ENCODE measurements around the gene SBF2. TPM values are rescaled to one million over a fixed set of nuclear protein-coding genes. Genes with fewer than 3 reads are reported as not detected.
"Not testable (repeated sequence)": the region's sequence is repeated elsewhere in the genome, so short reads cannot be mapped to it uniquely, and the experiment has no call there.

SBF2 gene
- total RNA-seq, 1 experiment from 2014 or later: 67.9 TPM

DNA sequence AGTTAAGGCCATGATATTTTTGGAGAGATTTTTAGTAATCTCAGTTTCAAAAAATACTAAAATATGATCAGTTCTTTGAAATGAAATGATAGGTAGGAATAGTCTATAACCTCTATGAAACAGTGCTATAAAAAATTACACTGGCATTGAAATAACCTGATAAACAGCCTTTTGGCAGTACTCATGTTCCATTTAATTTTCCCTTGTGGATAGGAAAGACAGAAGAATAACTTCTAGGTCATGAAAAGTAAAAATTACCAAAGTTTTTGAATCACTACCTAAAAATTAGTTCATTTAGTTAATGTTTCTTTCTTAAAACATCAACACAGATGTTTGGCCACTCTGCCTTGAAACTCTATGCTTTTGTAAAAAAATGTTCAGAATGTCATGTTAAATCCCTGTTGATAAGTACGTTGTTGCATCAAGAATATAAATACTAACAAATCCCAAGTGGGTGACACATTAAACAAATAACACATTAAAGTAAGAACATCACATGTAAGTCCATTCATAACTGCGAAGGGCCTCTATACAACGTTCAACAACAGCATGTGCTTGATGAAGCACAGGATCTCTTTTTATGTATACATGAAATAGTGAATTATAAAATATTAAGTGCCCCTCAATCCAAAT is 339.9 kb downstream of the SBF2 start:
- in situ Hi-C loops (cut with HindIII; ENCODE audit: low sequenced_read_pairs): no loop called here
- no peak for DNase-seq (ENCODE audit: low spot score)

DNA sequence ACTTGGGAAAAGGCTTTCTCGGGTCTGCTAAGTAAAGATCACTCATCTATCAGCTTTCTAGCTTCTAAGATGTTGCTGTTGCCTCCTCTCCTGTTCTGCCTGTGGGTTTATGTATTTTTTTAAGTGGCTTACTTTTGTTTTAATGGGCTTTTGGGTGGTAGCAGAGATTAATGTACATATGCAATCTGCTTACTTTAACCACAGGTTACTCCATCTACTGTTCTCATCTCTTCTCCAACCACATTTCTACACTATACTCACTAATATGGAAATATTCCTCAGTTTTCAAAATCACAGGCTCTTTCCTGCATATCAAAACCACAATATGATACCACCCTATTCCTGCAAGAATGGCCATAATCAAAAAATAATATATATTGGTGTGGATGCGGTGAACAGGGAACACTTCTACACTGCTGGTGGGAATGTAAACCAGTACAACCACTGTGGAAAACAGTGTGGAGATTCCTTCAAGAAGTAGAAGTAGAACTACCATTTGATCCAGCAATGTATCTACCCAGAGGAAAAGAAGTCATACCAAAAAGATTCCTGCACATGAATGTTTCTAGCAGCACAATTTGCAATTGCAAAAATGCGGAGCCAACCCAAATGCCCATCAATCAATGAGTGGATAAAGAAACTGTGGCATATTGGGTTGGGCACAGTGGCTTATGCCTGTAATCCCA is 341.4 kb downstream of the SBF2 start:
- in situ Hi-C loops (cut with HindIII; ENCODE audit: low sequenced_read_pairs): no loop called here
- no peak for DNase-seq (ENCODE audit: low spot score)

DNA sequence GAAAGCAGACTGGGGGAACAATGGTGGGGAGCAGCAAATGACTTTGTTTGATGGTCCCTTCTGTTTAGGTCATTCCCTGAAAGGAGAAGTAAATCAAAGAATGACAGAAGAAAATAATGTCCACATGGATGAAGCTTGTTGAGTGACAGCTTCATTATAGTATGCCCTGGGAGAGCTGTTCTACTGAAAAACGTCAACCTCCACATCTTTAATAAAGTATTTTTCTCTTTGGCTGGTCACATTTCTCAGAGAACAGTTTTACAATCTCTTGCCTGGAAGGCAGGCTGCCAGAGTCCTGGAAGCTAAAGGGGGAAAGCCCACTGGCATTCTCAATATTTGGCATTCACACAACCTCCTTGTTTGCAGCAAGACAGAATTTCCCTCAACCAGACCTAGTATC is 342.2 kb downstream of the SBF2 start:
- DNase-seq (ENCODE audit: low spot score): peak; percentile 10
- in situ Hi-C loops (cut with HindIII; ENCODE audit: low sequenced_read_pairs): no loop called here

DNA sequence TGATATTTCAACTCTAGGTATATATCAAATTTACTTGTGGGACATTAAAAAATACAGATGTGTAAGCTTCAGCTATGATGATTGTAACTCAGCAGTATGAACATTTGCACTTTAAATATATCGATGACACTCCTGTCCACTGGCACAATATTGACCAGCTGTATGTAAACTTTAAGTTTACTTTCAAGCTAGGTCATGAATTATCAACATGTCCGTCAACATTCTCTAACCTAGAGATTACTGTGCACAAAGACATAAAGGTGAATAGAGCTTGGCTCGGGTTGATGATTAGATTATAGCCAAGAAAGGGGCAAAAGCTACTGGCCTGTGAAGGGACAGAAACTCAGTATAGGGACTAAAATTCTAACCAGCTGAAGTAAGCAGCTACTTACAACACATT is 343.6 kb downstream of the SBF2 start:
- in situ Hi-C loops (cut with HindIII; ENCODE audit: low sequenced_read_pairs): no loop called here
- no peak for DNase-seq (ENCODE audit: low spot score)

DNA sequence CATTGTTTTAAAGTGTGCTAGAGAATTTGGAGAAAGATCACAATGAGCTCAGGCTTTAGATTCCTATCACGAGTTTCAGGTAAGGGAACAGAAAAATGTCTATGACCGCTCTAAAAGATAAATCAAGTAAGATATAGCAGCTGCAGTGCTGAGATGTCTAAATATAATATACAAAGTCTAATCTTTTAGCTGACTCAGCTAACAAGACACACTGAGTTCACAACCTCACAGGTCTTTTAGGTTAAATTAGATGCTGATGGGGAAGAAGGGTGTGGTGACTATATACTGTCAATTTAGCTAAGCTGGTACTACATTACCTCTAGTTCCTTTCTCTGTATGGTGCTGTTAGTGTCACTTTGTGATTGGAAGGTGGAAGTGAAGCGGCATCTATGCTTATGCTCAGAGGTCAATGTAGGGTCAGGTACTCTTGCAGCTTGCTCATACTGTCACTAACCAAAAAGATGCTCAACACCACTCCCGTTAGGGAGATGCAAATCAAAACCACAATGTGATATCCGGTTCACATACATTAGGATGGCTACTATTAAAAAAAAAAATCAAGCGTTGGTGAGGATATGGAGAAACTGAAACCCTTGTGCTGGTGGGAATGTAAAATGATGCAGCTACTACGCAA is 346.7 kb downstream of the SBF2 start:
- no peak for DNase-seq (ENCODE audit: low spot score)
- in situ Hi-C loops (cut with HindIII; ENCODE audit: low sequenced_read_pairs): no loop called here

DNA sequence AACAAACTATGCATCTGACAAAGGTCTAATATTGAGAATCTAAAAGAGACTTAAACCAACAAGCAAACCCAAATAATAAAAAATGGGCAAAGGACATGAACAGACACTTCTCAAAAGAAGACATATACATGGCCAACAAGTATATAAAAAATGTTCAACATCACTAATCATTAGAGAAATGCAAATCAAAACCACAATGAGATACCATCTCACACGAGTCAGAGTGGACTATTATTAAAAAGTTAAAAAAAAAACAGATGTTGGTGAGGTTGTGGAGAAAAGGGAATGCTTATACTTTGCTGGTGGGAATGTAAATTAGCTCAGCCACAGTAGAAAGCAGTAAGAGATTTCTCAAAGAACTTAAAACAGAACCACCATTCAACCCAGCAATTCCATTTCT is 348.3 kb downstream of the SBF2 start:
- in situ Hi-C loops (cut with HindIII; ENCODE audit: low sequenced_read_pairs); DNase-seq (ENCODE audit: low spot score): not testable (repeated sequence)

DNA sequence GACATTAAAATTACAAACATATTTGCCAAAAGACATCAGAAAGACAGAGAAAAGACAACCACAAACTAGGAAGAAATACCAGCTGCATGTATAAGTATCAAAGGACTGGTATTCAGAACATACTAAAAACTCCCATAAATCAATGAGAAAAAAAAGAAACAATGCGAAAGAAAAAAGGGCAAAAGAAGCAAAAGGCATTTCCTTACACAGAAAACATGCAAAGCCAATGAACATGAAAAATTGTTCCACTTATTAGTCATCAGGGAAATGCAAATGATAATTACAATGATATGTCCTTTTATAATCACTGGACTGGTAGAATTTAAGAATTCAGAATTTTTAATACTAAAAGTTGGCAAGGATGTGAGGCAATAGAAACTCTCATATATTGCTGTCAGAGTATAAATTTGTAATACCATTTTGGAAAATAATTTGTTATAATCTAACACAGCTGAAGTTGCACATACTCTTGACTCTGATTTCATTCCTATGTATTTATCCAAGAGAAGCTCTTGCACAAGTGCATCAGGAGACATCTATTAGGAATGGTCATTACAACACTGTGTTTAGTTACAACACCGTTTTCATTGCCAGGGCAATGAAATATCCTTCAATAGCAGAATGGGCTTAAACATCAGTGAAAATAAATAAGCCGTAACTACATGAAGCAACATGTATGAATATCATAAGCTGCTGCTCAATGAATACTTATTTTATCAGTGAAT is 350.5 kb downstream of the SBF2 start:
- no peak for DNase-seq (ENCODE audit: low spot score)
- in situ Hi-C loops (cut with HindIII; ENCODE audit: low sequenced_read_pairs): no loop called here

DNA sequence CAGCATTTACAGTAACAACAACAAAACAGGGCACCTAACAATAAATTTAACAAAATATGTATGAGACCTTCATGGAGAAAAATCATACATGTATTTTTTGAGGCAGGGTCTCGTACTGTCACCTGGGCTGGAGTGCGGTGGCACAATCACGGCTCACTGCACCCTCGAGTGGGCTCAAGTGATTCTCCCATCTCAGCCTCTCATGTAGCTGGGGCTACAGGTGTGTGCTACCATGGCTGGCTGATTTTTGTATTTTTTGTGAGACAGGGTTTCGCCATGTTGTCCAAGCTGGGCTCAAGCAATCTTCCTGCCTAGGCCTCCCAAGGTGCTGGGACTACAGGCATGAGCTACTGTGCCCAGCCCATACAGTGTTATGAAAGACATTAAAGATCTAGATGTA is 352.0 kb downstream of the SBF2 start:
- in situ Hi-C loops (cut with HindIII; ENCODE audit: low sequenced_read_pairs): no loop called here
- no peak for DNase-seq (ENCODE audit: low spot score)

DNA sequence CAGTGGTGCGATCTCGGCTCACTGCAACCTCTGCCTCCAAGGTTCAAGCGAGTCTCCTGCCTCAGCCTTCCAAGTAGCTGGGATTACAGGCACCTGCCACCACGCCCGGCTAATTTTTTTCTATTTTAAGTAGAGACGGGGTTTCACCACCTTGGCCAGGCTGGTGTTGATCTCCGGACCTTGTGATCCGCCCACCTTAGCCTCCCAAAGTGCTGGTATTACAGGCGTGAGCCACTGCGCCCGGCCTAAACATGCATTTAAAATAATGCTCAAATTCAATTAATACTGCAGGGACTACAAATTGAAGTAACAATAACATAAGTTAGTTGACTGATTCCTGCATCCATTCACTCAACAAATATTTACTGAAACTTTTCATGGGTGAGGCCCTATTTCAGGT is 354.9 kb downstream of the SBF2 start:
- in situ Hi-C loops (cut with HindIII; ENCODE audit: low sequenced_read_pairs): not testable (repeated sequence)

DNA sequence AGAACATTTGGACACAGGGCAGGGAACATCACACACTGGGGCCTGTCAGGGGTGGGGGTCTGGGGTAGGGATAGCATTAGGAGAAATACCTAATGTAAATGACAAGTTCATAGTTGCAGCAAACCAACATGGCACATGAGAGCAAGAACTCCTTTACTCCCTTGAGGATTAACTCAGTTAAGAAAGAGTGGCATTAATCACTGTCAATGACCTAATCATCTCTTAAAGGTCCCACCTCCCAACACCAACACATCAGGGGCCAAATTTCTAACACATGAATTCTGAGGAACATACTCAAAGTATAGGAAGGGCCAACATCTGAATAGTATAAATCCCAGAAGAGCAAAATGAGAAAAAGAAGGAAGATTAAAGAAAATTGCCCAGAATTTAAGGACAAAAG is 357.3 kb downstream of the SBF2 start:
- in situ Hi-C loops (cut with HindIII; ENCODE audit: low sequenced_read_pairs): no loop called here

More for the DNA sequence above, 354.9 kb downstream of the SBF2 start:
- not testable (repeated sequence) for DNase-seq (ENCODE audit: low spot score)

DNA sequence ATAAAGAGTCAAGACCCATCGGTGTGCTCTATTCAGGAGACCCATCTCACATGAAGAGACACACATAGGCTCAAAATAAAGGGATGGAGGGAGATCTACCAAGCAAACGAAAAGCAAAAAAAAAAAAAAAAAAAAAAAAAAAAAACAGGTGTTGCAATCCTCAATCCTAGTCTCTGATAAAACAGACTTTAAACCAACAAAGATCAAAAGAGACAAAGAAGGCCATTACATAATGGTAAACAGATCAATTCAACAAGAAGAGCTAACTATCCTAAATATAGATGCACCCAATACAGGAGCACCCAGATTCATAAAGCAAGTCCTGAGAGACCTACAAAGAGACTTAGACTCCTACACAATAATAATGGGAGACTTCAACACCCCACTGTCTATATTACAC is 361.2 kb downstream of the SBF2 start:
- in situ Hi-C loops (cut with HindIII; ENCODE audit: low sequenced_read_pairs); DNase-seq (ENCODE audit: low spot score): not testable (repeated sequence)

More for the DNA sequence above, 357.3 kb downstream of the SBF2 start:
- no peak for DNase-seq (ENCODE audit: low spot score)

DNA sequence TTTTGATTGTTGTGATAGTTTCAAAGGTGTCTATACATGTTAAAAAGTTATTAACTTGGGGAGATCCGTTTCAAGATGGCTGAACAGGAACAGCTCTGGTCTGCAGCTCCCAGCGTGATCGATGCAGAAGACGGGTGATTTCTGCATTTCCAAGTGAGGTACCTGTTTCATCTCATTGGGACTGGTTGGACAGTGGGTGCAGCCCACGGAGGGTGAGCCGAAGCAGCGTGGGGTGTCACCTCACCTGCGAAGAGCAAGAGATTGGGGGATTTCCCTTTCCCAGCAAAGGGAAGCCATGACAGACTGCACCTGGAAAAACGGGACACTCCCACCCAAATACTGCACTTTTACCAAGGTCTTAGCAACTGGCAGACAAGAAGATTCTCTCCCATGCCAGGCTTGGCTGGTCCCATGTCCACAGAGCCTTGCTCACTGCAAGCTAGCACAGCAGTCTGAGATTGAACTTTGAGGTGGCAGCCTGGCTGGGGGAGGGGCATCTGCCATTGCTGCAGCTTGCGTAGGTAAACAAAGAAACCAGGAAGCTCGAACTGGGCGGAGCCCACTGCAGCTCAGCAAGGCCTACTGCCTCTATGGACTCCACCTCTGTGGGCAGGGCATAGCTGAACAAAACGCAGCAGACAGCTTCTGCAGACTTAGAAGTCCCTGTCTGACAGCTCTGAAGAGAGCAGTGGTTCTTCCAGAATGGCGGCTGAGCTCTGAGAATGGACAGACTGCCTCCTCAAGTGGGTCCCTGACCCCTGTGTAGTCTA is 363.3 kb downstream of the SBF2 start:
- in situ Hi-C loops (cut with HindIII; ENCODE audit: low sequenced_read_pairs); DNase-seq (ENCODE audit: low spot score): not testable (repeated sequence)

DNA sequence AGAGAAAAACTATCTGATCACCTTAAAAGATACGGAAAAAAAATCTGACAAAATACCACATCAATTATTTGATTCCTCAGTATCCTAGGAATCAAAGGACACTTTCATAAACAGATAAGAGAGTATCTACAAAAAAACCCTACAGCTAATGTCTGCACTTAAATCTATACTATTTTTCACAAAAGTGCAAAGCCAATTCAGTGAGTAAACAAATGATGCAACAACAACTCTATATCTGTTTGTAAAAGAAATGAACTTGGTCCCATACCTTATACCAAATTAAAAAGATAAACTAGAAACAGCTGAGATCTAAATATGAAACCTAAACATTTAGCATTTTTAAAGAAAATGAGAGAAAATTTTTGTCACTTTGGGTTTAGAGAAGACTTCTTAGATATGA is 366.3 kb downstream of the SBF2 start:
- in situ Hi-C loops (cut with HindIII; ENCODE audit: low sequenced_read_pairs): no loop called here
- DNase-seq (ENCODE audit: low spot score): no peak

DNA sequence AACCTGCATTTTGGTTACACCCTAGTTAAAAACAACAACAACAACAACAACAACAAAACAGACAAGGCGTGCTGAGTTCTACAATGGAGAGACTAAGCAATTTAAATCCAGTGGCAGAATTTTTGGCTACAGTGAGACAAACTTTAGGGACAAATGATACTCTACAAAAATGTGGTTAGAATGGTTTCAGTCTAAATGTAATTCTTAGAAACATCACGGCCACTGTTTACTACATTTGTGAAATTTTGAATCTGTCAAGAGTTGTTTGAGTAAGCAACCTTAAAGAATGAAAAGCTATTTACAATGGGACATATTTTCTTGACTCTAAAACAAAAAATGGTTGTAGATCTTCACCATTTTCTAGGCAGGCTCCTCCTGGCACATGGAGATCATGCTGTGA is 370.7 kb downstream of the SBF2 start:
- in situ Hi-C loops (cut with HindIII; ENCODE audit: low sequenced_read_pairs): no loop called here
- no peak for DNase-seq (ENCODE audit: low spot score)

DNA sequence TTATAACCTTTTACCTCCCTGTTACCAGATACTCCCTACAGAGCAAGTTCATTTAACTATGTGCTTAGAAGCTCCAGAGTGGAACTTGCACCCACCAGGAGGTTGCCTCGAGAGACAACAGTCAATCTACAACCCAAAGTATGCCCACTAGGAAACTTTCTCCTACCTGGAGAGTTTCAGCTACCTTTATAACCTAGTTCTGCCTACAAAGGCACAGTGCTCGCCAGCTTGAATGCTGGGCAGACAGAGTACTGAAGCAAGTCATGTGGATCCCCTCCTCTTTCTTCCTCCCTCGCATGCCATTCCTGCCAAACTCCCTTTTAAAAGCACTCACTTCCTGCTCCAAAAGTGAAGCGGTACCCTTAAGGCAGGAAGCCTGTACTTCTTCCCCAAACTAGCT is 371.2 kb downstream of the SBF2 start:
- in situ Hi-C loops (cut with HindIII; ENCODE audit: low sequenced_read_pairs): no loop called here
- DNase-seq (ENCODE audit: low spot score): peak; percentile 22

DNA sequence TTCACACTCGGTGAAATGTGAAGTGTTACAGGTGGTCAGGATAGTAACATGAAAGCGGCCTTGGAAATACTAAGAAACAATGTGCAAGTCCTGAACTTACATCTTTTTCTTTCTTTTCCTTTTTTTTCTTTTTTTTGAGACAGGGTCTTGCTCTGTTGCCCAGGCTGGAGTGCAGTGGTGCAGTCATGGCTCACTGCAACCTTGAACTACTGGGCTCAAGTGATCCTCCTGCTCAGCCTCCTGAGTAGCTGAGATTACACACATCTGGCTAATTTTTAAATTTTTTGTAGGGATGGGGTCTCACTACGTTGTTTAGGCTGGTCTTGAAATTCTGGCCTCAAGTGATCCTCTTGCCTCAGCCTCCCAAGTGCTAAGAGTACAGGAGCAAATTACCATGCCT is 377.5 kb downstream of the SBF2 start:
- in situ Hi-C loops (cut with HindIII; ENCODE audit: low sequenced_read_pairs): no loop called here
- no peak for DNase-seq (ENCODE audit: low spot score)

DNA sequence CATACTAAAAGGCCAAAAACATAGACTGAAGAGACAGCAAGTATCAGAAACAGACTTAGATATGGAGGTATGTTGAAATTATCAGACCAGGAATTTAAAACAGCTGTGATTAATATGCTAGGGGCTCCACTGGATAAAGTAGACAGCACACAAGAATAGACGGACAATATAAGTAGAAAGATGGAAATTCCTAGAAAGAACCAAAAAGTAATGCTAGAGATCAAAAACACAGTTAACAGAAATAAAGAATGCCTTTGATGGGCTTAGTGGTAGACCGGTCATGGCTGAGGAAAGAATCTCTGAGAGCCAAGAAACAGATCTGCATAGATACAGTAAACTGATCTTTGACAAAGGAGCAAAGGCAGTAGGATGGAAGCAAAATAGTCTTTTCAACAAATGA is 380.0 kb downstream of the SBF2 start:
- in situ Hi-C loops (cut with HindIII; ENCODE audit: low sequenced_read_pairs): no loop called here
- no peak for DNase-seq (ENCODE audit: low spot score)

DNA sequence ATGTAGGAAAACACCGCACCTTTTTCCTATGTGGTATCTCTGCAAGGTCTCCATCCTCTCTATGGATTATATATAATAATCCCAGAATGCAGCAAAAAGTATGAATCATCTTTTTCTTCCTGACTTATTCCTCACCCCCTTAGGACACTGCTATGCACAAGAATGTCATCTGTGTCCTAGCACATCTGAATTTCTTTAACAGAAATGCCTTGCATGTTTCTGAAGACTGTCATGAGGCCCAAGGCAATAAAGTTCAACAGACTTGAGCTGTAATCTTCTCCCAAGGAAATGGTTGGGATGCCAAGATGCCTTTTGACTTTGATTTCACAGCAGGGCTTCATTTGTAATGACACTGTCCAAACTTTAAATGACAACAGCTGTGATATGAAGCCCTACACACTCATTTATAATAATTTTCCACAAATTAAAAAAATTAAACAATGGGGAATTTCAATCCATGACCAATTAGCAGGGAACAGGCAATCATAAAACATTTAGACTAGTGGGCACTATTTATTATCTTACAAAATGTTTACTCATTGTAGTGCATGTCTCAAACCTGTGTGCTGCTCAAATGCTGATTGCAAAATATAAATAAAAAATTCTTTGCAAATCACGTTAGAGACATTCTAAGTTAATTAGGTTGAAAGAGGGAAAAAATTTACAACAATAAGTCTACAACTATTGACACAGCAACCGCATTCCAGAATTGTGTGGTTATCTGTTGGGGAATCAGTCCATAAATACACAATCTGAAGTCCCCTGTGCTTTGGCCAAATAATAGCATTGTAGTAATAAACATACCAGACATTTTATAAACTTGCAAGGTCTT is 387.8 kb downstream of the SBF2 start:
- DNase-seq (ENCODE audit: low spot score): peak; percentile 67
- in situ Hi-C loops (cut with HindIII; ENCODE audit: low sequenced_read_pairs): no loop called here
